22Rv1 (cell line): ENCODE data around the gene BSPRY.

ENCODE experiments used
- ZFX ChIP-seq: fragments of 450-650 bp; IDR thresholded peaks from 2 replicates; pipeline ENCODE4 v1.6.1; 2017; ENCODE audit warnings: antibody characterized with exemption, borderline replicate concordance
- TF ChIP-seq, protein P1 (sequence below): fragments of 450-650 bp; IDR thresholded peaks from 2 replicates; pipeline ENCODE4 v1.5.1; 2017; ENCODE audit warnings: mild to moderate bottlenecking

DNA sequence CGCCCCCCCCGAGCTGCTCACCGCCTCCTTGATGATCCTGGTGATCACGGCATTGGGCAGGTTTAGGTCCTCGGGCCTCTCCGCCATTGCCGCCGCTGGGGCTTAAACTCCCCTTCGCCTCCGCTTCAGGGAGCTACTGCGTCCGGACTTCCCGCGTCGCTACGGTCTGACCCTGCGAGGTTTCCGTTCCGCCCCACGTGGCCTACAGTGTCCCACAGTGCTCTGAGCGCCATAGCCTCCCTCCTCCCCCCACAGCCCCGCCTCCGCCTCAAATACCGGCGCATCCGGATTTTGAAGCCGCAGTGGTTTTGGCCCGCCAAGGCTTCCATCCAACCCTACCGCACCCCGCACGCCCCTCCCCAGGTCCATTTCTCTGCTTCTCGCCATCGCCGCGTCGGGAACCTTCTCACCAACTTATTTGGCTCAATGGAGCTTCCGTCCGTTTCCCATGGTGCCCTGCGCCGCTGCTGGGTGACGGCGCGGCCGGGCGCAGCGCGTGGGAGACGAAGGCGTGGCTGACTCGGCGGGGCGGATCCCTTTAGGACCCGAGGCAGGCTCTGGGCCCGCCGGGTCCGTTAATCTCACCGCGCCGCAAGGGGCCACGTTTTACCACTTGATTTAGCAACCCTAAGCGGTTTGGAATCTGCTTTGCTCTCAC lies 61.0 kb downstream of the BSPRY start, which contains the start of the genes C9orf43 and POLE3:
- TF ChIP-seq, protein P1, sequence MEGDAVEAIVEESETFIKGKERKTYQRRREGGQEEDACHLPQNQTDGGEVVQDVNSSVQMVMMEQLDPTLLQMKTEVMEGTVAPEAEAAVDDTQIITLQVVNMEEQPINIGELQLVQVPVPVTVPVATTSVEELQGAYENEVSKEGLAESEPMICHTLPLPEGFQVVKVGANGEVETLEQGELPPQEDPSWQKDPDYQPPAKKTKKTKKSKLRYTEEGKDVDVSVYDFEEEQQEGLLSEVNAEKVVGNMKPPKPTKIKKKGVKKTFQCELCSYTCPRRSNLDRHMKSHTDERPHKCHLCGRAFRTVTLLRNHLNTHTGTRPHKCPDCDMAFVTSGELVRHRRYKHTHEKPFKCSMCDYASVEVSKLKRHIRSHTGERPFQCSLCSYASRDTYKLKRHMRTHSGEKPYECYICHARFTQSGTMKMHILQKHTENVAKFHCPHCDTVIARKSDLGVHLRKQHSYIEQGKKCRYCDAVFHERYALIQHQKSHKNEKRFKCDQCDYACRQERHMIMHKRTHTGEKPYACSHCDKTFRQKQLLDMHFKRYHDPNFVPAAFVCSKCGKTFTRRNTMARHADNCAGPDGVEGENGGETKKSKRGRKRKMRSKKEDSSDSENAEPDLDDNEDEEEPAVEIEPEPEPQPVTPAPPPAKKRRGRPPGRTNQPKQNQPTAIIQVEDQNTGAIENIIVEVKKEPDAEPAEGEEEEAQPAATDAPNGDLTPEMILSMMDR = no peak
- TF ChIP-seq ZFX = no peak
